Measurements from ENCODE around the gene SHOC1.

Gene SHOC1

GRCh38 chr9:111794835-111795556 lies at the start of gene SHOC1:
TSS of gene SHOC1 (minus strand) at chr9:111794937. CDS start at chr9:111791418, 3,519 bp downstream.
- H3K4me3 ChIP-seq (ENCODE audit: low read depth, low read length), result no peak within 1 kb of the TSS
- no peak for TF ChIP-seq CTCF (IDR thresholded peaks at IDR 0.05; ENCODE audit: low read depth, low read length)

GRCh38 chr9:111843971-111844370 lies 49.2 kb upstream of the SHOC1 start:
- TF ChIP-seq CTCF (IDR thresholded peaks at IDR 0.05; ENCODE audit: low read depth, low read length), result no peak

GRCh38 chr9:111842313-111842712 lies 47.6 kb upstream of the SHOC1 start:
- no peak overlapping the region for H3K4me3 ChIP-seq (ENCODE audit: low read depth, low read length)

More at GRCh38 chr9:111843971-111844370, 49.2 kb upstream of the SHOC1 start:
- H3K4me3 ChIP-seq (ENCODE audit: low read depth, low read length), result no peak overlapping the region

GRCh38 chr9:111840442-111840841 lies 45.7 kb upstream of the SHOC1 start:
- no peak overlapping the region for H3K4me3 ChIP-seq (ENCODE audit: low read depth, low read length)
- no peak for TF ChIP-seq CTCF (IDR thresholded peaks at IDR 0.05; ENCODE audit: low read depth, low read length)

More at GRCh38 chr9:111842313-111842712, 47.6 kb upstream of the SHOC1 start:
- TF ChIP-seq CTCF (IDR thresholded peaks at IDR 0.05; ENCODE audit: low read depth, low read length), result no peak

GRCh38 chr9:111839987-111840386 lies 45.2 kb upstream of the SHOC1 start:
- no peak for TF ChIP-seq CTCF (IDR thresholded peaks at IDR 0.05; ENCODE audit: low read depth, low read length)
- no peak overlapping the region for H3K4me3 ChIP-seq (ENCODE audit: low read depth, low read length)

GRCh38 chr9:111839387-111839786 lies 44.6 kb upstream of the SHOC1 start:
- no peak overlapping the region for H3K4me3 ChIP-seq (ENCODE audit: low read depth, low read length)
- TF ChIP-seq CTCF (IDR thresholded peaks at IDR 0.05; ENCODE audit: low read depth, low read length), result no peak

- TF ChIP-seq CTCF (IDR thresholded peaks at IDR 0.05; ENCODE audit: low read depth, low read length), result no peak
- no peak overlapping the region for H3K4me3 ChIP-seq (ENCODE audit: low read depth, low read length)
Observed at GRCh38 chr9:111838439-111838838, 43.7 kb upstream of the SHOC1 start.
